GM19023 (cell line): ENCODE results near the gene UGT1A7.
"Not testable (repeated sequence)": the region's sequence is repeated elsewhere in the genome, so short reads cannot be mapped to it uniquely, and the experiment has no call there.

ENCODE experiments used
- ATAC-seq: cut with Tn5 transposase; IDR thresholded peaks from one replicate; pipeline ENCODE4 v1.9.1; 2021; ENCODE audit warnings: mild to moderate bottlenecking, moderate library complexity; ENCODE audit not compliant: unreplicated experiment

Gene UGT1A7

GRCh38 chr2:233681521-233682099 lies at the start of gene UGT1A7:
Gene UGT1A7, plus strand, starts transcription at chr2:233681901. Its CDS starts 37 bp downstream, at chr2:233681938.
- ATAC-seq, result no peak

- ATAC-seq, result not testable (repeated sequence)
These were observed 45.4 kb upstream of the UGT1A7 start, which contains the start of gene UGT1A10 for GRCh38 chr2:233636306-233636705. Gene UGT1A10, plus strand, starts transcription at chr2:233636448. Its CDS starts 75 bp downstream, at chr2:233636523.

DNA sequence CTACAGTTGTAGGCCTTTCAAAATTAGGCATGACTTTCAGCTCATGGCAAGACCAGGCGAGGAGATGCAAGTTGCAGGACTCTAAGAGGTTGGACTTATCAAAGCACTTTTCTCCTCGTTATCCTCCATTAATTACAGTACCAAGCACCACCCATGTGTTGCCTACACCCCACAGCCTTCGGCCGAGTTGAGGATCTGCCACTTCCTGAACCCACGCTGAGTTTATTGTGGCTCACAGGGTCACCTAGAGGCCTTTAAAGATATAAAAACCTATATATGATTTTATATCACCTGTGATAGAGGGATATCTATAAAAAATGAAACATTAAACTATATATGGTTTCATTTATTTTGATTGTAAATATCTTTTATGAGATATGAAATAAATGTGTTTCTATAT lies 42.9 kb upstream of the UGT1A7 start:
- ATAC-seq, result no peak

- no peak for ATAC-seq
These were observed 41.8 kb upstream of the UGT1A7 start for GRCh38 chr2:233639860-233640259.

- ATAC-seq, result no peak
These were observed 38.6 kb upstream of the UGT1A7 start for GRCh38 chr2:233643128-233643527.

DNA sequence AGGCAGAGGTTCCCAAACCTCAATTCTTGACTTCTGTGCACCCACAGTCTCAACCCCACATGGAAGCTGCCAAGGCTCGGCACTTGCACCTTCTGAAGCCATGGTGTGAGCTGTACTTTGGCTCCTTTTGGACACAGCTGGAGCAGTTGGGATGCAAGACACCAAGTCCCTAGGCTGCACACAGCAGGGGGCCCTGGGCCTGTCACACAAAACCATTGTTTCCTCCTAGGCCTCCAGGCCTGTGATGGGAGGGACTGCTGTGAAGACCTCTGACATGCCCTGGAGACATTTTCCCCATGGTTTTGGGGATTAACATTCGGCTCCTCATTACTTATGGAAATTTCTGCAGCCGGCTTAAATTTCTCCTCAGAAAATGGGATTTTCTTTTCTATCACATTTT lies 35.7 kb upstream of the UGT1A7 start:
- not testable (repeated sequence) for ATAC-seq

- ATAC-seq, result no peak
These were observed 30.7 kb upstream of the UGT1A7 start for GRCh38 chr2:233650981-233651380.

- ATAC-seq, result no peak
These were observed 30.3 kb upstream of the UGT1A7 start for GRCh38 chr2:233651430-233651829.

GRCh38 chr2:233654501-233654900 lies 27.2 kb upstream of the UGT1A7 start:
- ATAC-seq, result no peak

DNA sequence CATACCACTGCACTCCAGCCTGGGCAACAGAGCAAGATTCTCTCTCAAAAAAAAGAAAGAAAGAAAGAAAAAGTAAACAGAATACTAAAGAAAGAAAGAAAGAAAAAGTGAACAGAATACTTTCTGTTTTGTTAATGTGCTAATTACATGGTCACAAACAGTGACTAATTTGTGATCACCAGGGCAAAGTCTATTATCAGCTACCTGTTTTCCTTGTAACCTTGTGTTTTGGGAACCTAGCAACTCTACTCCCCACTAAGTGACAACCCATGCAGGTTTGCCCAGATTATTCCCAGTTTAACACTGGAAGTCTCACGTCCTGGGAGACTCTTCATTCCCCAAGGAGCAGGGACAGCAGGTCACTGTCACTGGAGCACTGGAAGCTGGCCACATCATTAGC lies 26.7 kb upstream of the UGT1A7 start:
- no peak for ATAC-seq

DNA sequence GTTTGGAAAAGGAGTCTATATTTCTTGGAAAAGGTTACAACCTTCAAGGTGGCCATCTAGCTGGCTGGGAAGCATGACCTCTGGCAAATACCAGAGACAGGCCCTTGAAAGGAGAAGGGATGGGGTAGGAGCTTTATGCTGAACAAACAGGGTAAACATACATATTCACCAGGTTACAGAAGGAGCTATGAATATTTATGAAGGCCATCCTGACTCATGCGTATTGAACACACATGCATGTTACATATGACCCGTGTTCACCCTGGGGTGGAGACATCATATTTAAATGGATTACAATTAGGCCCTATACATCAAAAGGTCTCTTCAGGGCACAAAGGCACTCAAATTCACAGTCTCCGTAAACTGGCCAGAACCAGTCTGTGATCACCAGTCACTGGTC lies 25.8 kb upstream of the UGT1A7 start:
- not testable (repeated sequence) for ATAC-seq

GRCh38 chr2:233656443-233656842 lies 25.3 kb upstream of the UGT1A7 start:
- ATAC-seq, result no peak

DNA sequence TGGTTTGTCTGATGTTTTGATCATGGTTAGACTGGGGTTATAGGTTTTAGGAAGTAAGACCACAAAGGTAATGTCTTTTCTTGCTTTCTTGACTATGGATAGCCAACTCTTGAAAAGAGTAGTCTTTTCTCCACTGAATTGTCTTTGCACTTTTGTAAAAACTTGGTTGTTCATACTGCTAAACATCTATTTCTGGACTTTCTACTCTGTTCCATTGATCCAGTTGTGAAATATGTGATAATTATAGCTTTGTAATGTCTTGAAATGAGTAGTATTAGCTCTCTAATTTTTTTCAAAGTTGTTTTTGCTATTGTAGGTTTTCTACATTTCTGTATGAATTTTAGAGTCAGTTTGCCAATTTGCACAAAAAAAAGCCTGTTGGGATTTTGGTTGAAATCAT lies 23.1 kb upstream of the UGT1A7 start:
- ATAC-seq, result no peak

- ATAC-seq, result no peak
These were observed 17.8 kb upstream of the UGT1A7 start for GRCh38 chr2:233663911-233664310.

DNA sequence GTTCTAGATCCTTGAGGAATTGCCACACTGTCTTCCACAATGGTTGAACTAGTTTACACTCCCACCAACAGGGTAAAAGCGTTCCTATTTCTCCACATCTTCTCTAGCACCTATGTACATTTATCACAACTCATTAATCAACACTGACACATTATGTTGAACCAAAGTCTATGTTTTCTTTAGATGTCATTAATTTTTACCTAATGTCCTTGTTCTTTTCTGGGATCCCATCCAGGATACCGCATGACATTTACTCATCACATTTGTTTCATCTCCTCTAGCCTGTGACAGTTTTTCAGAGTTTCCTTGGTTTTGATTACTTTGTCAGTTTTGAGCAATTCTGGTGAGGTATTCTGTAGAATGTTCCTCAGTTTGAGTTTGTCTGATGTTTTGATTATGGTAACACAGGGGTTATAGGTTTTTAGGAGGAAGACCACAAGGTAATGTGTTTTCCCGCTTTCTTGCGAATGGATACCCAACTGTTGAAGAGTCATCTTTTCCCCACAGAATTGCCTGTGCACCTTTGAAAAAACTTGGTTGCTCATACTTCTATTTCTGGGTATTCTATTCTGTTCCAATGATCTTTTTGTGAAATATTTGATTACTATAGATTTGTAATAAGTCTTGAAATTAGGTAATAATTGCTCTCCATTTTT lies 13.0 kb upstream of the UGT1A7 start:
- no peak for ATAC-seq

DNA sequence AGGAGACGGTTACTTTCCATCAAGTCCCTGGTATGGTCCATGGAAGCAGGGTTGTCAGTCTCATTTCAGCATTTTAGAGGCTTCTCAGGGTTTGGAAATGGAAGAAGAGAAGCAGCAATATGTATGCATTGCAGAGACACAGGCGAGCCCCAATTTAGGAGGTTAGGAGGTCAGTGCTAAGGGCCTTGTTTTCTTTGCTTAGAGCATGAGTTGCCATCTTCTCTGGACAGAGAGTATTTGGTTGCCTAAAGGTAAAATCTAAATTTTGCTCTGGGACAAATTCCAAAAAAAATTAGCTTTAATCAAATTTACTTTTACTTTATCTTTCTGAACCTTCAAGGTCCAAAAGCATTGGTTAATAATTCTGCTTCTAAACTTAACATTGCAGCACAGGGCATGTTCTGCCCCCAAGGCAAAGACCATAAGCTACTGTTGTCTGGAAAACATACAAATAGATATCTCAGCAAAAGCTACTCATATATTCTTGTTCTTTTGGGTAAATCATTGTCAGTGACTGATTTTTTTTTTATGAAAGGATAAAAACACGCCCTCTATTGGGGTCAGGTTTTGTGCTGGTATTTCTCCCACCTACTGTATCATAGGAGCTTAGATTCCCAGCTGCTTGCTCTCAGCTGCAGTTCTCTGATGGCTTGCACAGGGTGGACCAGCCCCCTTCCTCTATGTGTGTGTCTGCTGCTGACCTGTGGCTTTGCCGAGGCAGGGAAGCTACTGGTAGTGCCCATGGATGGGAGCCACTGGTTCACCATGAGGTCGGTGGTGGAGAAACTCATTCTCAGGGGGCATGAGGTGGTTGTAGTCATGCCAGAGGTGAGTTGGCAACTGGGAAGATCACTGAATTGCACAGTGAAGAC lies 10.2 kb upstream of the UGT1A7 start, which contains the start of gene UGT1A9:
Gene UGT1A9, plus strand, starts transcription at position 609 of the 872 bp plus-strand sequence. Its CDS starts 37 bp downstream, at position 646.
- ATAC-seq, result no peak

- ATAC-seq, result no peak
These were observed 8.8 kb upstream of the UGT1A7 start for GRCh38 chr2:233672886-233673285.

DNA sequence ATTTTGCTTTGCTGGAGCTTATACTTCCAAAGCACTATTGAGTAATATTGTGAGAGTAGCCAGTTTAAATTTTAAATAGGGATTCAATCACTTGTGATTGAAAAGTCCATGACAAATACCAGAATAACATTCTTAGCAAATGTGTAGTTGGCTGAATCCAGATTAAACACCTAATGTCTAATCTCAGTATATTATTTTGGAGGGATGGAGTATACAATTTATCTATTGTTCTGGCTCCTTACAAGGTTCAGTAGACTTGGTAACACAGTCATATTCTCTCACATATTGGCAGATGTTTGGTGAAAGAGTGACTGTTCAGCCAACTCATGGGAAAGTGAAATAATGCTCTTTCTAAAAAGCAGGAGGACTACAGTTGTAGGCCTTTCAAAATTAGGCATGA lies 7.8 kb upstream of the UGT1A7 start:
- ATAC-seq, result no peak

GRCh38 chr2:233674314-233674713 lies 7.4 kb upstream of the UGT1A7 start:
- ATAC-seq, result no peak

- ATAC-seq, result no peak
These were observed 6.7 kb upstream of the UGT1A7 start for GRCh38 chr2:233674995-233675394.

GRCh38 chr2:233676046-233676445 lies 5.7 kb upstream of the UGT1A7 start:
- no peak for ATAC-seq

- ATAC-seq, result no peak
These were observed 2.5 kb upstream of the UGT1A7 start for GRCh38 chr2:233679196-233679595.
